ENCODE measurements around the gene AFF3. TPM values are rescaled to one million over a fixed set of nuclear protein-coding genes. Genes with fewer than 3 reads are reported as not detected.

The AFF3 gene
- polyA plus RNA-seq, 3 donors = 13.5 to 25.5 (median 18.3) TPM

Other genes with a start within 250 kb of the AFF3 start
- gene LONRF2, start 179.9 kb upstream of the AFF3 start, polyA plus RNA-seq (ENCODE audit: insufficient read length in 3 of 3) = 1 to 10 TPM; 1.9 to 4.1 (median 3.4) TPM